ENCODE results near the gene PPP1R9B.

Gene PPP1R9B

DNA sequence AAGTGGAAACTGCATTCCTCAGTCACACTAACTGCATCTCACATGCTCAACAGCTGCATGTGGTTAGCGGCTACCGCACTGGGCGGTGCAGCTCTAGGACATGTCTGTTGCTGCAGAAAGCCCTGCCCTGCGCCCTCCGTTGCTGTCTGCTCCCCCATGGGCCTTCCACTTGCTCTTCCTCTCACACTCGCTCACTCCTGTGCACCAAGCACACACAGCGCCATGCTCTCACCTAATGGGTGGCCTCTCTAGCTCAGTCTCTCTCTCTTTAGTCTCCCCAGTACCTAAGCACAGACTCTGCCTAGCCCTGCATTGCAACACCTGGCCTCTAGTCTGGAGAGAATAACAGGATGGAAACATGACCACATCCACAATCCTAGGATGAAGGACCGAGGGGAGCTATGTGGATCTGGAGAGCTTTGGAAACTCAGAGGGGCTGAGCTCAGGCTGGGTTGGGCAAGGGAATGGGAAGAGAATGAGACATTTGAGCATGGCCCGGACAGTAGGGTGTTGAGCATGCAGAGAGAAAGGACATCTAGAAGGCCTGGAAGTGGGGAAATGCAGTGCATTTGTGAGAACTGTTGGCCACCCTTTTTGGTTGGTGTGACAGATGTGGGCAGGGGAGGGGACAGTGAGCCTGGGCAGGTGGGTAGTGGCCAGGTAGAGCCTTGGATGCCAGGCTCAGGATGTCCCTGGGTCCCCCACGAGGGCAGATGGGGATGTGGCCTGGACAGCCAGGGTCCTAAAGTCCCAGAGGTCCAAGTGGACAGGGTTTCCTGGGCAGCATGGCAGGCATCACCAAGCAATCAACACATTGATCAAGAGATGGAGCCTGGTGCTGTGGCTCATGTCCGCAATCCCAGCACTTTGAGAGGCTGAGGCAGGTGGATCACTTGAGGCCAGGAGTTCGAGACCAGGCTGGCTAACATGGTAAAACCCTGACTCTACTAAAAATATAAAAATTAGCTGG, 31.4 kb upstream of the PPP1R9B start:
- peak overlapping the region; percentile 48 for H3K27ac ChIP-seq
- no peaks in the 10 kb centered on the region for H3K9me3 ChIP-seq
- H3K27me3 ChIP-seq: no peaks in the 10 kb centered on the region
- no peak overlapping the region for H3K4me3 ChIP-seq (ENCODE audit: low read depth in 1 of 2, low read length in 1 of 2)
- H3K4me1 ChIP-seq (ENCODE audit: control insufficient read depth in 1 of 2, insufficient read depth in 1 of 2, low read depth in 1 of 2, low read length in 1 of 2): peaks cover 58 to 60% of the 10 kb centered on the region in 2 experiments
- TF ChIP-seq, protein P1, sequence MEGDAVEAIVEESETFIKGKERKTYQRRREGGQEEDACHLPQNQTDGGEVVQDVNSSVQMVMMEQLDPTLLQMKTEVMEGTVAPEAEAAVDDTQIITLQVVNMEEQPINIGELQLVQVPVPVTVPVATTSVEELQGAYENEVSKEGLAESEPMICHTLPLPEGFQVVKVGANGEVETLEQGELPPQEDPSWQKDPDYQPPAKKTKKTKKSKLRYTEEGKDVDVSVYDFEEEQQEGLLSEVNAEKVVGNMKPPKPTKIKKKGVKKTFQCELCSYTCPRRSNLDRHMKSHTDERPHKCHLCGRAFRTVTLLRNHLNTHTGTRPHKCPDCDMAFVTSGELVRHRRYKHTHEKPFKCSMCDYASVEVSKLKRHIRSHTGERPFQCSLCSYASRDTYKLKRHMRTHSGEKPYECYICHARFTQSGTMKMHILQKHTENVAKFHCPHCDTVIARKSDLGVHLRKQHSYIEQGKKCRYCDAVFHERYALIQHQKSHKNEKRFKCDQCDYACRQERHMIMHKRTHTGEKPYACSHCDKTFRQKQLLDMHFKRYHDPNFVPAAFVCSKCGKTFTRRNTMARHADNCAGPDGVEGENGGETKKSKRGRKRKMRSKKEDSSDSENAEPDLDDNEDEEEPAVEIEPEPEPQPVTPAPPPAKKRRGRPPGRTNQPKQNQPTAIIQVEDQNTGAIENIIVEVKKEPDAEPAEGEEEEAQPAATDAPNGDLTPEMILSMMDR (IDR thresholded peaks at IDR 0.05): no peak
- H3K36me3 ChIP-seq: no peaks in the 10 kb centered on the region

- Histone ChIP-seq H3K27ac (peak overlapping the region; percentile 48), H3K4me1 (ENCODE audit: control insufficient read depth in 1 of 2, insufficient read depth in 1 of 2, low read depth in 1 of 2, low read length in 1 of 2) (peaks cover 58 to 60% of the 10 kb centered on the region in 2 experiments), H3K9me3 (no peaks in the 10 kb centered on the region), H3K27me3 (no peaks in the 10 kb centered on the region), H3K4me3 (ENCODE audit: low read depth in 1 of 2, low read length in 1 of 2) (no peak overlapping the region), H3K36me3 (no peaks in the 10 kb centered on the region)
- TF ChIP-seq, protein P1 (IDR thresholded peaks at IDR 0.05): no peak
These were observed 30.7 kb upstream of the PPP1R9B start for GRCh38 chr17:50181144-50181543.

- Histone ChIP-seq H3K27ac (no peak overlapping the region), H3K4me3 (ENCODE audit: low read depth in 1 of 2, low read length in 1 of 2) (no peak overlapping the region), H3K27me3 (no peaks in the 10 kb centered on the region), H3K4me1 (ENCODE audit: control insufficient read depth in 1 of 2, insufficient read depth in 1 of 2, low read depth in 1 of 2, low read length in 1 of 2) (peaks cover 57 to 58% of the 10 kb centered on the region in 2 experiments), H3K36me3 (no peaks in the 10 kb centered on the region), H3K9me3 (no peaks in the 10 kb centered on the region)
- TF ChIP-seq, protein P1 (IDR thresholded peaks at IDR 0.05): no peak
These were observed 30.1 kb upstream of the PPP1R9B start for GRCh38 chr17:50180620-50181019.

DNA sequence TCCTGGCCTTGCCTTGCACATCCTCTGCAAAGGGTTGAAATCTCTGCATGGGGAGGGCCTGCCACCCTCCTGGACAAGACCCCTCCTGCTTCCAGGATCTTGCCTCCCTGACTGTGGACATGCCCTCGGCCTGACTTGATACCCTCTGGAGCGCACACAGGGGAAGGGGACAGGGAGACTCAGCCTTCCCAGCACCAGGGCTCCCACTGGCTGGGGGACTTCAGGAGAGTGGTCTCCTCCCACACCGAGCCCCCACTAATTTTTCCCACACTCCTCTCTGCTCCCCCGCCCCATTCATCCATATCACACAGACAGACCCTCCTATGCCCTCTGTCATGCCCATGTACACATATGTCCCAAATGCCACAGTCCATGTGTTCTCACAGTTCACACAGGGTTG, 29.6 kb upstream of the PPP1R9B start:
- H3K9me3 ChIP-seq: no peaks in the 10 kb centered on the region
- H3K36me3 ChIP-seq: no peaks in the 10 kb centered on the region
- H3K4me3 ChIP-seq (ENCODE audit: low read depth in 1 of 2, low read length in 1 of 2): no peak overlapping the region
- H3K27me3 ChIP-seq: no peaks in the 10 kb centered on the region
- TF ChIP-seq, protein P1 (IDR thresholded peaks at IDR 0.05): no peak
- no peak overlapping the region for H3K27ac ChIP-seq
- peaks cover 52 to 53% of the 10 kb centered on the region in 2 experiments for H3K4me1 ChIP-seq (ENCODE audit: control insufficient read depth in 1 of 2, insufficient read depth in 1 of 2, low read depth in 1 of 2, low read length in 1 of 2)

GRCh38 chr17:50177983-50178834, 27.7 kb upstream of the PPP1R9B start:
- no peaks in the 10 kb centered on the region for H3K9me3 ChIP-seq
- no peaks in the 10 kb centered on the region for H3K36me3 ChIP-seq
- H3K27me3 ChIP-seq: no peaks in the 10 kb centered on the region
- peak overlapping the region in 1 of 2 experiments; percentile 40 for H3K4me3 ChIP-seq (ENCODE audit: low read depth in 1 of 2, low read length in 1 of 2)
- TF ChIP-seq, protein P1 (IDR thresholded peaks at IDR 0.05): no peak
- H3K4me1 ChIP-seq (ENCODE audit: control insufficient read depth in 1 of 2, insufficient read depth in 1 of 2, low read depth in 1 of 2, low read length in 1 of 2): peaks cover 33 to 34% of the 10 kb centered on the region in 2 experiments
- H3K27ac ChIP-seq: no peak overlapping the region

All from neutrophil (primary cell).